Measurements from ENCODE around the gene CNPY1.

DNA sequence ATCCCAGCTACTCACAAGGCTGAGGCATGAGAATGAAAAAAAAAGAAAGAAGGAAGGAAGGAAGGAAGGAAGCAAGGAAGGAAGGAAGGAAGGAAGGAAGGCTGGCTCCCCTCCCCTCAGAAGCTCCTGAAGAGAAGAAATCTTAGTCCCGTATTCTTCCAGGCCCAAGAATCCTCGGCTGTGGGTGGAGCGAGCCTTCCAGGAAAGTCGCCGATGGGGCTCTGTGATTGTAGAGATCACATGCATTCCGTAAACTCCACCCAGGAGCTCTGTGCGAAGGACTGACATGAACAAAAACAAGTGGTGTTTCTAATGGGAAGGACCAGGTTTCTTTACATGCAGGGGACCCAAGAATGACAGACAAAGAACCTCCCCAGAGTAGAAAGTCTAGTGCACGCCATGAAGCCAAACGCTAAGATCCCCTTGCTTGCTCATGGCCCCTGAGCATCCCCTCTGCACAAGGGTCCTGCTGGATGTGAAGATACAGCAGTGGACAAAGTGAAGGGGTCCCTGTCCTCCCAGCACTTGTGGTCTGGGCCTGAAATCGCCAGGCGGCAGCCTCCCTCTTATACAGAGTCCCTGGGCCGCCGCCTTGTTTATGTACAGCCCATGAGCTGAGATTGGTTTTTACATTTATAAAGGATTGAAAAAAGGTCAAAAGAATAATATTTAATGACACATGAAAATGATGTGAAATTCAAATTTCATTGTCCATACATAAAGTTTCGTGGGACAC is 25.2 kb downstream of the CNPY1 start:
- TF ChIP-seq, protein P1, sequence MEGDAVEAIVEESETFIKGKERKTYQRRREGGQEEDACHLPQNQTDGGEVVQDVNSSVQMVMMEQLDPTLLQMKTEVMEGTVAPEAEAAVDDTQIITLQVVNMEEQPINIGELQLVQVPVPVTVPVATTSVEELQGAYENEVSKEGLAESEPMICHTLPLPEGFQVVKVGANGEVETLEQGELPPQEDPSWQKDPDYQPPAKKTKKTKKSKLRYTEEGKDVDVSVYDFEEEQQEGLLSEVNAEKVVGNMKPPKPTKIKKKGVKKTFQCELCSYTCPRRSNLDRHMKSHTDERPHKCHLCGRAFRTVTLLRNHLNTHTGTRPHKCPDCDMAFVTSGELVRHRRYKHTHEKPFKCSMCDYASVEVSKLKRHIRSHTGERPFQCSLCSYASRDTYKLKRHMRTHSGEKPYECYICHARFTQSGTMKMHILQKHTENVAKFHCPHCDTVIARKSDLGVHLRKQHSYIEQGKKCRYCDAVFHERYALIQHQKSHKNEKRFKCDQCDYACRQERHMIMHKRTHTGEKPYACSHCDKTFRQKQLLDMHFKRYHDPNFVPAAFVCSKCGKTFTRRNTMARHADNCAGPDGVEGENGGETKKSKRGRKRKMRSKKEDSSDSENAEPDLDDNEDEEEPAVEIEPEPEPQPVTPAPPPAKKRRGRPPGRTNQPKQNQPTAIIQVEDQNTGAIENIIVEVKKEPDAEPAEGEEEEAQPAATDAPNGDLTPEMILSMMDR (IDR thresholded peaks at IDR 0.05; ENCODE audit: insufficient read depth, low read length), result no peak
- no peak for TF ChIP-seq POLR2AphosphoS5 (IDR thresholded peaks at IDR 0.05; ENCODE audit: low read depth)
